Nephron progenitor cell (in vitro differentiated cells): Measurements from ENCODE around the gene ARHGAP24.

Experiments
- DNase-seq: peaks from one replicate; pipeline ENCODE4 v3.0.0; 2021
- H3K27ac Mint-ChIP-seq: 2 replicates; pipeline ENCODE4 v1.8.0; 2021; ENCODE audit warnings: mild to moderate bottlenecking, moderate library complexity, mixed read lengths
- H3K27me3 Mint-ChIP-seq: 2 replicates; pipeline ENCODE4 v1.8.0; 2021; ENCODE audit warnings: mild to moderate bottlenecking, low read depth, mixed read lengths; ENCODE audit not compliant: poor library complexity
- H3K36me3 Mint-ChIP-seq: 2 replicates; pipeline ENCODE4 v1.8.0; 2021; ENCODE audit warnings: low read depth, mixed read lengths
- H3K4me1 Mint-ChIP-seq: 2 replicates; pipeline ENCODE4 v1.8.0; 2021; ENCODE audit warnings: mixed read lengths
- H3K4me3 Mint-ChIP-seq: 2 replicates; pipeline ENCODE4 v1.8.0; 2021; ENCODE audit warnings: mild to moderate bottlenecking, moderate library complexity, mixed read lengths
- H3K9me3 Mint-ChIP-seq: 2 replicates; pipeline ENCODE4 v1.8.0; 2021; ENCODE audit warnings: mild to moderate bottlenecking, moderate library complexity, mixed read lengths
- TF ChIP-seq, protein P1 (sequence below): fragments of 200-600 bp; sonication (generic); IDR thresholded peaks from 2 replicates; pipeline ENCODE4 v1.5.0; 2021; ENCODE audit warnings: antibody characterized with exemption

ARHGAP24 gene

DNA sequence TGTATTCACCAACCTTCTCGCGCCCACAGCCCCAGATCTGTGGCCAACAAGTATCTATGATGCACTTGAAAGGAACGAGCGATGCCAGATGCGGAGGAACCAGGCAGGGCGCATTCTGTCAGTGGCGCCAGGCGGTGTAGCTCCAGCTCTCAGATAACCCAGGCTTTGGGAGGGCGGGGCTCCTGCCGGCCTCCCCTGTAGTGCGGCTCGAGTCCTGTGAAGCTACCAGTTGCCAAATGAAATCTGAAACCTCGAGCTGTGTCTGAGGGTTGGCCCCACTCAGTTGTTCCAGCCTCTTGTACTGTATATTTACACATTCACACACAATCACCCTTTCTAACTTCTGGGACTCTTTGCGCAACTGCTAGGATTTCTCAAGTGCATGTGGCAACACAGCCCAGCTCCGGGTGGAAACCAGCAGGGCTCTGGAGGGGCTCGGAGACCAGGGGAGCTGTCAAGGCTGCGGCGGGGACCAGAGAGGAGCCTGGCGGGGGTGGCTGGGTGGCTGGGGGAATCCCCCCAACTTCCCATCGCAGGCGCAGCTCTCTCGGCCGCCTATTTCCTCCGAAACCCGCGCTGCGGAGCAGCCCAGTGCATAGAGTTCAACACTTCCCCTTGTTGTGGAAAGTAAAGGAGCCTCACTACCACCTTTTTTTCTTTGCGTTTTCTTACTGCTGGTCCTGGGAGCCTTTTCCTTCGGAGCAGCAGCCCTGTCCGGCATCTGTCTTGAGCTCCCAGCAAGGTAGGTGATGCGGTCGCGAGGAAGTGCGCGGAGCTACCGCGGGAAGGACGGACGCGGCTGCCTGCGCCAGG is at the start of gene ARHGAP24:
ARHGAP24 (plus strand) TSS at position 333 of the 813 bp plus-strand sequence.
- peaks cover 20% of the 10 kb centered on the region for H3K4me1 Mint-ChIP-seq
- peak within 1 kb of the TSS; percentile 95 for H3K4me3 Mint-ChIP-seq
- H3K36me3 Mint-ChIP-seq: no peaks in the 10 kb centered on the region
- H3K9me3 Mint-ChIP-seq: peaks cover 3% of the 10 kb centered on the region
- H3K27ac Mint-ChIP-seq: peak within 1 kb of the TSS; percentile 92
- peak; percentile 85 for DNase-seq
- peaks cover 14% of the 10 kb centered on the region for H3K27me3 Mint-ChIP-seq
- TF ChIP-seq, protein P1, sequence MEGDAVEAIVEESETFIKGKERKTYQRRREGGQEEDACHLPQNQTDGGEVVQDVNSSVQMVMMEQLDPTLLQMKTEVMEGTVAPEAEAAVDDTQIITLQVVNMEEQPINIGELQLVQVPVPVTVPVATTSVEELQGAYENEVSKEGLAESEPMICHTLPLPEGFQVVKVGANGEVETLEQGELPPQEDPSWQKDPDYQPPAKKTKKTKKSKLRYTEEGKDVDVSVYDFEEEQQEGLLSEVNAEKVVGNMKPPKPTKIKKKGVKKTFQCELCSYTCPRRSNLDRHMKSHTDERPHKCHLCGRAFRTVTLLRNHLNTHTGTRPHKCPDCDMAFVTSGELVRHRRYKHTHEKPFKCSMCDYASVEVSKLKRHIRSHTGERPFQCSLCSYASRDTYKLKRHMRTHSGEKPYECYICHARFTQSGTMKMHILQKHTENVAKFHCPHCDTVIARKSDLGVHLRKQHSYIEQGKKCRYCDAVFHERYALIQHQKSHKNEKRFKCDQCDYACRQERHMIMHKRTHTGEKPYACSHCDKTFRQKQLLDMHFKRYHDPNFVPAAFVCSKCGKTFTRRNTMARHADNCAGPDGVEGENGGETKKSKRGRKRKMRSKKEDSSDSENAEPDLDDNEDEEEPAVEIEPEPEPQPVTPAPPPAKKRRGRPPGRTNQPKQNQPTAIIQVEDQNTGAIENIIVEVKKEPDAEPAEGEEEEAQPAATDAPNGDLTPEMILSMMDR: no peak

- Mint-ChIP-seq H3K36me3 (no peaks in the 10 kb centered on the region), H3K9me3 (no peaks in the 10 kb centered on the region), H3K27ac (no peak overlapping the region), H3K4me1 (peaks cover 11% of the 10 kb centered on the region), H3K27me3 (no peaks in the 10 kb centered on the region), H3K4me3 (no peak overlapping the region)
- TF ChIP-seq, protein P1: no peak
- no peak for DNase-seq
Observed at GRCh38 chr4:85426366-85426765, 48.6 kb upstream of the ARHGAP24 start.

GRCh38 chr4:85427123-85427522 is 47.8 kb upstream of the ARHGAP24 start:
- TF ChIP-seq, protein P1: no peak
- Mint-ChIP-seq H3K27ac (no peak overlapping the region), H3K36me3 (no peaks in the 10 kb centered on the region), H3K4me3 (no peak overlapping the region), H3K27me3 (no peaks in the 10 kb centered on the region), H3K4me1 (peaks cover 11% of the 10 kb centered on the region), H3K9me3 (no peaks in the 10 kb centered on the region)
- DNase-seq: no peak

GRCh38 chr4:85430226-85430625 is 44.7 kb upstream of the ARHGAP24 start:
- peaks cover 11% of the 10 kb centered on the region for H3K4me1 Mint-ChIP-seq
- peaks cover 6% of the 10 kb centered on the region for H3K9me3 Mint-ChIP-seq
- H3K27me3 Mint-ChIP-seq: no peaks in the 10 kb centered on the region
- DNase-seq: no peak
- no peak overlapping the region for H3K27ac Mint-ChIP-seq
- TF ChIP-seq, protein P1: no peak
- no peaks in the 10 kb centered on the region for H3K36me3 Mint-ChIP-seq
- H3K4me3 Mint-ChIP-seq: no peak overlapping the region

GRCh38 chr4:85430697-85431096 is 44.3 kb upstream of the ARHGAP24 start:
- TF ChIP-seq, protein P1: no peak
- H3K36me3 Mint-ChIP-seq: no peaks in the 10 kb centered on the region
- DNase-seq: no peak
- H3K27me3 Mint-ChIP-seq: no peaks in the 10 kb centered on the region
- no peak overlapping the region for H3K4me3 Mint-ChIP-seq
- peaks cover 6% of the 10 kb centered on the region for H3K9me3 Mint-ChIP-seq
- H3K4me1 Mint-ChIP-seq: peaks cover 11% of the 10 kb centered on the region
- no peak overlapping the region for H3K27ac Mint-ChIP-seq

- Mint-ChIP-seq H3K36me3 (no peaks in the 10 kb centered on the region), H3K27ac (no peak overlapping the region), H3K4me1 (peaks cover 11% of the 10 kb centered on the region), H3K4me3 (no peak overlapping the region), H3K27me3 (no peaks in the 10 kb centered on the region), H3K9me3 (peaks cover 6% of the 10 kb centered on the region)
- TF ChIP-seq, protein P1: no peak
- DNase-seq: no peak
Observed at GRCh38 chr4:85431156-85431555, 43.8 kb upstream of the ARHGAP24 start.
